Subcutaneous abdominal adipose tissue (tissue), 5 donors: Measurements from ENCODE around the gene PLLP.
A peak's percentile ranks its signal among the peaks of the same experiment; 100 is the strongest.

Experiments used
- H3K27ac ChIP-seq: one replicate; pipeline ENCODE4 v1.7.0; 2013; ENCODE audit warnings: low read depth, mild to moderate bottlenecking, inconsistent platforms, low read length, moderate library complexity
- H3K27me3 ChIP-seq, 5 donors: one replicate each; pipeline ENCODE4 v1.7.0; 2013; ENCODE audit warnings: low read length in 5 of 5, inconsistent platforms in 1 of 5; ENCODE audit not compliant: control insufficient read depth in 5 of 5, insufficient read depth in 4 of 5
- H3K36me3 ChIP-seq, 5 donors: one replicate each; pipeline ENCODE4 v1.7.0; 2013; ENCODE audit warnings: low read length in 5 of 5; ENCODE audit not compliant: control insufficient read depth in 5 of 5, insufficient read depth in 5 of 5
- H3K4me1 ChIP-seq, 5 donors: one replicate each; pipeline ENCODE4 v1.7.0; 2013; ENCODE audit warnings: low read length in 5 of 5, mild to moderate bottlenecking in 3 of 5, moderate library complexity in 1 of 5; ENCODE audit not compliant: control insufficient read depth in 5 of 5, insufficient read depth in 5 of 5
- H3K4me3 ChIP-seq, 5 donors: one replicate each; pipeline ENCODE4 v1.7.0; 2013; ENCODE audit warnings: low read length in 5 of 5, low read depth in 1 of 5
- H3K9ac ChIP-seq, 5 donors: one replicate each; pipeline ENCODE4 v1.7.0; 2013; ENCODE audit warnings: low read length in 5 of 5, mild to moderate bottlenecking in 4 of 5, moderate library complexity in 3 of 5
- H3K9me3 ChIP-seq, 5 donors: one replicate each; pipeline ENCODE4 v1.7.0; 2013; ENCODE audit warnings: low read length in 5 of 5; ENCODE audit not compliant: control insufficient read depth in 5 of 5
- donor health status: healthy.
- donor health status: healthy.
- donor health status: healthy.
- donor health status: healthy.
- donor health status: healthy.

The PLLP gene

DNA sequence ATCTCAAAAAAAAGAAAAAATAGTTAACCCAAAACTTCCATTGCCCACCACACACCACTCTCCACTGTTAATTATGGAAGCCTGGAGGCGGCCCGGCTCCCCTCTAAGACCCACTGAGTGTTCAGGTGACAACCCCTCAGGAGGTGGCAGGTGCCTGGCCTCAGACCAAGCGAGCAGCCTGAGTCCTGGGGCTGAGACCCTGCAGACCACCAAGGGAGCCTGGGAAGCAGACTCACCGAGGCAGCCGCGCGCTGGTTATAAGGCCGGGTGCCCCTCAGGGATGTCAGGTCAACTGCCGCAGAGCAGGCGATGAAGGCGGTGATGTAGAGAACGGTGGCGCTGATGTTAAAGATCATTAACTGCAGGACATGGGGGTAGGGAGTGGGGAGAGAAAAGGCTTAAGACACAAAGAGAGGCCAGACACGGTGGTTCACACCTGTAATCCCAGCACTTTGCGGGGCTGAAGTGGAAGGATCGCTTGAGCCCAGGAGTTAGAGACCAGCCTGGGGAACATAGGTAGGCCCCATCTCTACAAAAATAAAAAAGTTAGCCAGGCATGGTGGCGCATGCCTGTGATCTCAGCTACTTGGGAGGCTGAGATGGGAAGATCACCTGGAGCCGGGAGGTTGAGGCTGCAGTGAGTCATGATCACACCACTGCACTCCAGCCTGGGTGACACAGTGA, 26.1 kb downstream of the PLLP start:
- H3K27me3 ChIP-seq: no peaks in the 10 kb centered on the region
- no peak overlapping the region for H3K9ac ChIP-seq
- H3K27ac ChIP-seq: no peak overlapping the region
- H3K36me3 ChIP-seq: peaks cover 1 to 28% (median 25%) of the 10 kb centered on the region in 5 donors
- H3K4me1 ChIP-seq: peaks cover 0 to 10% (median 4%) of the 10 kb centered on the region in 5 donors
- no peak overlapping the region for H3K4me3 ChIP-seq
- H3K9me3 ChIP-seq: no peaks in the 10 kb centered on the region

DNA sequence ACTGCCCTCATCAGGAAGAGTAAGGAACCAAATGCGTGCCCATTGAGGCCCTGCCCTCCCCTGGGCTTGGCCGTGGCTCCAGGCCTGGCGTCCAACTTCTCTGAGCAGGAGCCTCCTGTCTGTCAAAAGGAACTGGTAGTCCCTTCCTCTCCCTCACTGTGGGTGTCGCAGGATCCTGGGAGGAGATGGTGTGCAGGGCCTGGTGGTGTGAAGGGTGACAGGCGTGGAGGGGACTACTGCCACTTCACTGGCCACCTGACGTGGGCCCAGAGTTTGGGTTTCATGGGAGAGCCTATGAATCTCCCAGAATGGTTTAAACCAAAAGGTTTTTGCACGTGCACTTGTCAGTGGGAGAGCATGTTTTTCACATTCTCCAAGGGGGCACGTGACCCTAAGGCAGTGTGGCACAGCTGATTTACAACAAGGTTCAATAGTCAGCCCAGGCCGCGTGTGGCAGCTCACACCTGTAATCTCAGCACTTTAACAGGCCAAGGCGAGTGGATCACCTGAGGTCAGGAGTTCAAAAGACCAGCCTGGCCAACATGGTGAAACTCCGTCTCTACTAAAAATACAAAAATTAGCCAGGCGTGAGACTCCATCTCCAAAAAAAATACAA, 26.9 kb downstream of the PLLP start:
- H3K9ac ChIP-seq: no peak overlapping the region
- no peak overlapping the region for H3K4me3 ChIP-seq
- peaks cover 9 to 36% (median 33%) of the 10 kb centered on the region in 5 donors for H3K36me3 ChIP-seq
- H3K27me3 ChIP-seq: no peaks in the 10 kb centered on the region
- H3K4me1 ChIP-seq: peaks cover 0 to 10% (median 4%) of the 10 kb centered on the region in 5 donors
- H3K27ac ChIP-seq: no peak overlapping the region
- H3K9me3 ChIP-seq: no peaks in the 10 kb centered on the region

DNA sequence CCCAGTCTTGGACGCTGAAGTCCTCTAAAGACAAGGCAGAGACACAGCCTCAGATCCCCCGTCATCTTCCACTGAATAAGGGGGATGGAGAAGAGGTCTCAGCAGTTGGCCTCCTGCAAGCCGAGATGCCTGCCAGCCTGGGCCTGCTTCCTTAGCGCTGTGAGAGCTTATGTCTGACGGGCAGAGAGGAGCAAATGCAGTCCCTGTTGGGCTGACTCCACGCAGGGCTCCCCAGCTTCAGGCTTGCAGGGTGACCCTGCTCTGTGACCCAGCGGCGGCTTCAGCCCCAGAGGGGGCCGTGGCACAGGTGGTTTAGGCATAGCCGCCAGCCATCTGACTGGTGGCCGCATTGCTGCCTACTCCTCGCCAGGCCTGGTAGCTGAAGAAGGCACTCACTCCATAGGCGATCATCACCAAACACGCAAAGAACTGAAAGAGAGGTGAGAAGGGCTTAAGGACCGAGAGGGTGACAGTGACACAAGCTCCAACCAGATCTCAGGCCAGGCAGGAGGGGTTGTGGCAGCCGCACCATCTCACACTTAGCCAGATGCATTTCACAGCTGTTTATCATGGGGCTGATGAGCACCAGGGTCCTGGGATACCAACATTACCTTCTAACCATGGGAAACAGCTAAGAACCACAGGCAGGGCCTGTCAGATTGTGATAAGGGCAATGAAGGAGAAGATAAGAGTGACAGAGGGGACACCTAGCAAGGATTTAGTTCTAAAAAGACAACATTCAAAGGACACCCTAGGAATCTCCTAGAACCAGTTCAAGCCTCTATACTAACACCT, 27.7 kb downstream of the PLLP start:
- no peak overlapping the region for H3K27ac ChIP-seq
- no peaks in the 10 kb centered on the region for H3K9me3 ChIP-seq
- peaks cover 0 to 10% (median 4%) of the 10 kb centered on the region in 5 donors for H3K4me1 ChIP-seq
- no peaks in the 10 kb centered on the region for H3K27me3 ChIP-seq
- H3K4me3 ChIP-seq: no peak overlapping the region
- H3K36me3 ChIP-seq: peaks cover 14 to 44% (median 40%) of the 10 kb centered on the region in 5 donors
- H3K9ac ChIP-seq: no peak overlapping the region

DNA sequence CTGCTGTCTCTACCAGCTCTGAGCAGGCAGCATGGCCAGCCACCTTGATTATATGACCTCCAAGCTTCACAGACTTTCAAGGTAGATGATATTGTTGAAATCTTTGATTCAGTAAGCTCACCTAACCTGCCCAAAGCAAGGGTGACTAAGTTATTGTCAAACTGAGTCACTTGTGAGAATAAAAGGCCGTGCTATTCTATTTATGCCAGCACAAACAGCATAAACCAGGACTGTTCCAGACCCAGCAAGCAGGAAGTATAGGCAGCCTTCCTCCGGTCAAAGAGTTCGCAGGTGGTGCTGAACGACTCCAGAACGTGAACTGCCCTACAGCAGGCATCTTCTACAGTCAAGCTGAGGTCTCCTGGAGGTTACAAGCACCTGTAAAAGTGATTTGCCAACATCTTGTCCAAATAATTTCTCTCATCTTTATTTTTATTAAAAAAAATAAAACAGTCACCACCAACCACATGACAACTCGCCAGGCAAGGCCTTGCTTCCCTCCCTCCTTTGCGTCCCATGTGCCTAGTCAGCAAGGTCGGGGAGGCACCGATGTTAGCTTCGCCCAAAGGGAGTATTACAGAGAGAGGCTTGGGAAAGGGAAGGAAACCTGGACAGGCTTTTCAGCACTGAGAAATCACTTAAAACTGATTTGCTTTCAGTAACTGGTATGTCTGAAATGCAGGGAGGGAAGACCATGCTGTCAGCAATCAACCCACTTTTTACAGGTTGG, 28.6 kb downstream of the PLLP start:
- Histone ChIP-seq H3K27ac (no peak overlapping the region), H3K27me3 (no peaks in the 10 kb centered on the region), H3K9ac (no peak overlapping the region), H3K36me3 (peaks cover 14 to 54% (median 50%) of the 10 kb centered on the region in 5 donors), H3K9me3 (no peaks in the 10 kb centered on the region), H3K4me3 (no peak overlapping the region), H3K4me1 (peaks cover 0 to 10% (median 4%) of the 10 kb centered on the region in 5 donors)

DNA sequence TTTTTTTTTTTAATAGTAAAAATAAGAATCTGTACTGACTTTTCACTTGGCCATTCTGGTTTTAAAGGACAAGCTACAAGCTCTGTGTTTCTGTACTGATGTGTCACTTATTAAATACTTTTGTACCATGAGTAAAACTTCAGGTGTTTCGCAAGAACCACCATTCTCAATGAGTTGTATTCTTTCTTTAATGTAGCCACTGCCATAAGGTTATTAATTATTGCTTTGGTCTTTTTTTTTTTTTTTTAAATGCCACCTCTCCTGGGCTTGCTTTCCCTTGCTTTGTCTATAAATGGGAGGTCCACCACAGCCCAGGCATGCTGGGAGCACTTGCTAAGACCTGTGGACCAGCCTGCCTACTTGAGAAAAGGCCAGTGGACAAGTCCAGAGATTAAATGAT, 31.0 kb downstream of the PLLP start:
- H3K36me3 ChIP-seq: peaks cover 24 to 77% (median 73%) of the 10 kb centered on the region in 5 donors
- H3K4me3 ChIP-seq: no peak overlapping the region
- no peaks in the 10 kb centered on the region for H3K9me3 ChIP-seq
- H3K9ac ChIP-seq: no peak overlapping the region
- H3K27me3 ChIP-seq: no peaks in the 10 kb centered on the region
- no peaks in the 10 kb centered on the region for H3K4me1 ChIP-seq
- no peak overlapping the region for H3K27ac ChIP-seq

DNA sequence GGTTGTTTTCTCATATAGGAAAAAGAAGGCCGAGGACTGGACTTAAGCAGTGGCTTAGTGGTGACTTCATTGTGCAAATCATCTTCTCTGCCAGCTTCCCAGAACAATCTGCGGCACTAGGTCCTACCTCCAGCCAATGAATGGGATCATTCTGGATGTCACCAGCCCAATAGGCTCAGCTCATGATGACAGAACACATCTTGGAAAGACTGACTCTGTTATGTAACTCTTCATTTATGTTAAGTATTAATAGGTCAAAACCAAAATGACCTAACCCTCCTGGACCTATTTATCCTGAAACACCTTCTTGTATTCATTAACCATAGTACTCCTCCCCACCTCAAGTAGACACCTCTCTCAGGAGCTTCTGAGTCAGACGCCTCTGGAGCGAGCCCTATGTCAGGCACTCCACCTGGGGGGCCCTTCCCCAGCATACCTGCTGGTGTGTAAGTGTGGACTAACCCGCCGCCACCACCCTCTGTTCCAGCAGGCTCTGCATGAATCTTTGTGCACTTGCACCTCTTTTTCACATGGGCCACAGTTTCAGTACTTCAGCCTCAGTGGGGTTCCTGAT, 32.2 kb downstream of the PLLP start:
- Histone ChIP-seq H3K9ac (no peak overlapping the region), H3K27me3 (no peaks in the 10 kb centered on the region), H3K36me3 (peaks cover 32 to 85% (median 78%) of the 10 kb centered on the region in 5 donors), H3K27ac (no peak overlapping the region), H3K4me3 (no peak overlapping the region), H3K4me1 (no peaks in the 10 kb centered on the region), H3K9me3 (no peaks in the 10 kb centered on the region)

DNA sequence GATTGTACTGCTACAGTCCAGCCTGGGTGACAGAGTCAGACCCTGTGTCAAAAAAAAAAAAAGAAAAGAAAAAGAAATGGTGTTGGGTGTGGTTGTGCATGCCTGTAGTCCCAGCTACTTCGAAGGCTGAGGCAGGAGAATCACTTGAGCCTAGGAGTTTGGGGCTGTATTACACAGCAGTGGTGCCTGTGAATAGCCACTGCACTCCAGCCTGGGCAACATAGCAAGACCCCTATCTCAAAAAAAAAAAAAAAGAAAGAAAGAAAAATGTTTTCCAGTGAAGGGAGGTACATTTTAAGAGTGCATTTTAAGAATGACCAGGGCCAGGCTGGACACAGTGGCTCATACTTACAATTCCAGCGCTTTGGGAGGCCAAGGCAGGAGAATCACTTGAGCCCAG, 33.1 kb downstream of the PLLP start:
- Histone ChIP-seq H3K4me3 (no peak overlapping the region), H3K4me1 (no peaks in the 10 kb centered on the region), H3K27me3 (no peaks in the 10 kb centered on the region), H3K9me3 (no peaks in the 10 kb centered on the region), H3K9ac (no peak overlapping the region), H3K36me3 (peaks cover 32 to 87% (median 70%) of the 10 kb centered on the region in 5 donors), H3K27ac (no peak overlapping the region)

DNA sequence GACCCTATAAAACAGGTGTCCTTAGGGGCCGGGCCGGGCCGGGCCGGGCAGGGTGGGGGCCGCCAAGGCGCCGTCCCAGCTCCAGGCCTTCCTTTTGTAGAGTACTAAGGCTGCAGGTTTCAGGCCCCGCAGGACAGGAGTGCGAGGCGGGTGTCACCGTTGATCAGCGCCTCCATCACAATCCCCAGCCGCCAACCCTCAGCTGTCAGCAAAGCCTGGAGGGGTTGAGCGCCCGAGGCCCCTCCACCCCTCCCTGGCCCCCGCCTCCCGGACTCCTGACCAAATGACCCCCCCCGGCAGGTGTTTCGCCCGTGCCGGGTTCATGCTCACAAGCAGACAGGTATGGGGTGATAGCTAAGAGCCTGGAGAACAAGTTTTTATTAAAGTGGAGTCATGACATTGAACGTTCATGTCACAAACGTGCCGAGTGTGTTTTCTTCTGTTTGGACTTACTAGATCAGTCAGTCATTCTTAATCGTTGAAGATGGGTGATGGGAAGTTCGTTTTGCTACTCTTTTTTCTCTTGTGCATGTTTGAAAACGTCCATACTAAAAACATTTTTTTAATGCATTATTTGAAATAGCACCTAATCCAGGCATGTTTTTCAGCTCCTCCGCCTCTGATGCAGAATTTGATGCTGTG, 38.9 kb downstream of the PLLP start:
- H3K36me3 ChIP-seq: peaks cover 18 to 39% (median 26%) of the 10 kb centered on the region in 5 donors
- H3K27ac ChIP-seq: peak overlapping the region; percentile 86
- no peaks in the 10 kb centered on the region for H3K27me3 ChIP-seq
- H3K4me1 ChIP-seq: peaks cover 3 to 21% (median 16%) of the 10 kb centered on the region in 5 donors
- peak overlapping the region; percentile 69 to 77 (median 71) for H3K4me3 ChIP-seq
- peak overlapping the region in 4 of 5 donors; percentile 79 to 94 (median 84) for H3K9ac ChIP-seq
- no peaks in the 10 kb centered on the region for H3K9me3 ChIP-seq
